Measurements from ENCODE around the gene ZNF536.

The ZNF536 gene

DNA sequence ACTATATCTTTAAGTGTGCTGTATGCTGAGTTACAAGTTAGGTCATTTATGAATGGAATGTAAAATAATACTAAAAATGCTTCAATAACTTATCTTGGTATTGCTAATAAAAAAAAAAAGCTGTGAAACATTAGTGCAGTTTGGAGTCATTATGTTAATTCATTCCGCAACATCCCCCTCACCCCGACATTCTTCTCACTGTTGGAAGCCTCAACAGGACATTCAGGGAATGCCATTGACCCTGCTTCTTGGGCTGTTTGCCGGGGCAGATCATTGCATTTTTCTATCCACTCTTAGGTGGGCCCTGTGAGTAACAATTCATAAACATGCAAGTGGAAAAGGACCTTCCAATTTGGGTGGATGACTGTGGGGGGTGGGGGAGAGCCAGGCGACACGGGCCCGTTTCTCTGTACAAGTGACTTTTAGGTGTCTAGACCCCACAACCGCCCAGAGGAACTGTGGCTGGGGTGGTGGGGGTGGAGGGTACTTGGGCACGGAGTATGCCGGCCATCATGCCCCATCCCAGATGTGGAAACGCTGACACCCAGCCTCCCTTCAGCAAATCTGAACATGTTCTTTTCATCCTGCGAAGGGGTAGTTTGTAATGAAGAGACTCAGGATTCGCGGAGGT lies 185.9 kb downstream of the ZNF536 start:
- no peak overlapping the region for H3K4me3 Mint-ChIP-seq
- no peaks in the 10 kb centered on the region for H3K4me1 Mint-ChIP-seq (ENCODE audit: low read depth)
- no peaks in the 10 kb centered on the region for H3K36me3 Mint-ChIP-seq (ENCODE audit: low read depth)
- no peaks in the 10 kb centered on the region for H3K9me3 Mint-ChIP-seq
- no peak overlapping the region for H3K27ac Mint-ChIP-seq
- intact Hi-C loops (cut with micrococcal nuclease): no loop called here
- H3K27me3 Mint-ChIP-seq: no peaks in the 10 kb centered on the region

DNA sequence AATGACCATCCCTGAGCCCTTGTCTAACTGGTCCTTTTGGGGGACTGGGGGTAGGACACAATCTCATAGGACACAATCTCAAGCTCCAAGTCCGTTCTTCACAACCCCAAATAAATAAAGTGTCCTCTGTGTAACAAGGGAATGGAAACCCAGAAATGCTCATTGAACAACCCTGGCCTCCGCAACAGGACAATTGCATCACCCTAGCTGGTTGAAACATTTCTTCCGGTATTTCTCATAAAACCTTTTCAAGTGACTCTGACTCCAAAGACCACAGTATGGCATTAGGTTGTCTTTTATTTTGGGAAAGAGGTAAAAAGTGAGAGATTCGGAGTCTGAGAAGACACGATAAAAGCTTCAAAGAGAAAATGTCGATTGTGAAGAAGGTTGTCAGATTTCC lies 186.6 kb downstream of the ZNF536 start:
- Mint-ChIP-seq H3K36me3 (ENCODE audit: low read depth) (no peaks in the 10 kb centered on the region), H3K4me3 (no peak overlapping the region), H3K9me3 (no peaks in the 10 kb centered on the region), H3K27ac (no peak overlapping the region), H3K27me3 (no peaks in the 10 kb centered on the region), H3K4me1 (ENCODE audit: low read depth) (no peaks in the 10 kb centered on the region)
- intact Hi-C loops (cut with micrococcal nuclease): no loop called here

DNA sequence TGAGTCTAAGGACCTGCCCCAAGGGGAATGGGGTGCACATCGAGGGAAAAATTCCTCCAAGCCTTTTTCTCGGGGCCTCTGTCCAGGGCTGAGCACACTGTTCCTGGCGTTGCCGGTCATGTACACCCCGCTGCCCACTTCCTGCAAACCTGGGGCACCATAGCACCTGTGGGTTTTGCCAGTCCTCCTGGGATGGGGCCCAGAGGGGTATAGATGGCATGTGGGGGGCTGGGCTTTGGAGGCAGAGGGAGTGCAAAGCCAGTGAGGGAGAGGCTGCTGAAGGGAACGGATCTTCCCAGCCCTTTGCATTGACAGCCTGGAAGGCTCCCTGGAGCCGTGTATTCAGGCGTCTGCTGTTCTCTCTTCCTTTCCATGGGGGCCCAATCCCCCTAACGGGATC lies 187.3 kb downstream of the ZNF536 start:
- no peaks in the 10 kb centered on the region for H3K4me1 Mint-ChIP-seq (ENCODE audit: low read depth)
- intact Hi-C loops (cut with micrococcal nuclease): no loop called here

DNA sequence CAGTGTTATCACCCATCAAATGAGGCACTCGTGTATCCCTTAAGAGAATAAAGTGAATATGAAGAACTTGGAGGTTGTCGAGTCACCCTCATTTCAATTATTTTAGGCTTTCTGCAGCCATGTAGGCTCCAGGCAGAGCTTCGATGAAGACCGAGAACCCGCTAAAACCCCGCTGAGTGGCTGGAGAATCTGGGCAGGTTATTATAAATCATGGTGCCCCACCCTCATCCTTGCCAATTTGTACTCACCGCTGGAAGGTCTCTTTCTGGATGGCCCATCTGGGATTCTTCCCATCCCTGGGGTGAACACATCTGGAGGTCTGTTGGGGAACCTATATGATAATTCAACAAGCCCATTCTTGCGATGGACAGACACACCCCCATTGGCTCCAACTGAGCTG lies 190.8 kb downstream of the ZNF536 start:
- no peaks in the 10 kb centered on the region for H3K9me3 Mint-ChIP-seq
- intact Hi-C loops (cut with micrococcal nuclease): no loop called here
- H3K27ac Mint-ChIP-seq: no peak overlapping the region
- no peaks in the 10 kb centered on the region for H3K4me1 Mint-ChIP-seq (ENCODE audit: low read depth)
- H3K36me3 Mint-ChIP-seq (ENCODE audit: low read depth): no peaks in the 10 kb centered on the region
- no peaks in the 10 kb centered on the region for H3K27me3 Mint-ChIP-seq
- H3K4me3 Mint-ChIP-seq: no peak overlapping the region

More for the DNA sequence above, 187.3 kb downstream of the ZNF536 start:
- Mint-ChIP-seq H3K27ac (no peak overlapping the region), H3K27me3 (no peaks in the 10 kb centered on the region), H3K36me3 (ENCODE audit: low read depth) (no peaks in the 10 kb centered on the region), H3K4me3 (no peak overlapping the region), H3K9me3 (no peaks in the 10 kb centered on the region)

DNA sequence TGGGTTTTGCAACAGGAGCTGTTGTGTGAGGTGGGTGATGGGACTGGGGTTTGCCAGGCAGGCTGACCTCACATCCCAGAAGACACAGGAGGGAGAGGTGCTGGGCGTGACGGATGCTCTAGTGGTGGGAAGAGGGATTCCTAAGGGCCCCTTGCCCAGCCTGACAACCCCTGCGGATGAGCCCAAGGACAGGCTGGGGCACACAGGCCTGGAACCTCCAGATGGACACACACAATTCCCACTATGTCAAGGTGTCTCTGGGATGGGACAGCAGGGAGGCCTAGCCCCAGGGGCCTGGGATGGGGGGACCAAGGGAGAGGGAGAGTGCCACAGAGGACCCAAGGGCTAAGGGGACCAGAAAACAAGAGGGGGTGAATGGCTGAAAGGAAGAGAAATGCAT lies 191.5 kb downstream of the ZNF536 start:
- H3K36me3 Mint-ChIP-seq (ENCODE audit: low read depth): no peaks in the 10 kb centered on the region
- H3K9me3 Mint-ChIP-seq: no peaks in the 10 kb centered on the region
- no peak overlapping the region for H3K27ac Mint-ChIP-seq
- no peak overlapping the region for H3K4me3 Mint-ChIP-seq
- H3K27me3 Mint-ChIP-seq: no peaks in the 10 kb centered on the region
- intact Hi-C loops (cut with micrococcal nuclease): no loop called here
- H3K4me1 Mint-ChIP-seq (ENCODE audit: low read depth): no peaks in the 10 kb centered on the region

DNA sequence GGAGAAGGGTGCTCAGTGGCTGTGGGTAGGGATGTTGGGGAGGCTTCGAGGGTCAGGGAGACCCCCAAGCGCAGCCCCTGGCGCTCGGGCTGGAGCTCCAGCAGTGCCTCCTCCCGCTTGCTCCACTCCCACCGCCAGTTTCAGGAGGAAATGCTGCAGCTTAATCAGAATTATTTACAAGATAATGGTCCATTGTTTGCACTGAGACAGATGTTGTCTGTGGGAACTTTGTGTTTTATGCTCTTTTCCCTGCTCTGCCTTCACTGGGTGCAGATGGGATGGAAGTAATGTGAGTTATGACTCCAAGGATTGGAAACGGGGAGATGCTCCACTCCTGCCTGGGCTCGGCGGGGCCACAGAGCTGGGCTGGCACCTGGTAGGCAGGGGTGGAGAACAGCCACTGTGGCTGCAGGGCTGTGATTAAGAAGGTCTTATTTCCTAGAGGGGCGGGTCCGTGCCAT lies 192.4 kb downstream of the ZNF536 start:
- Mint-ChIP-seq H3K9me3 (no peaks in the 10 kb centered on the region), H3K27me3 (no peaks in the 10 kb centered on the region), H3K27ac (no peak overlapping the region), H3K36me3 (ENCODE audit: low read depth) (no peaks in the 10 kb centered on the region), H3K4me3 (no peak overlapping the region), H3K4me1 (ENCODE audit: low read depth) (no peaks in the 10 kb centered on the region)
- intact Hi-C loops (cut with micrococcal nuclease): no loop called here

DNA sequence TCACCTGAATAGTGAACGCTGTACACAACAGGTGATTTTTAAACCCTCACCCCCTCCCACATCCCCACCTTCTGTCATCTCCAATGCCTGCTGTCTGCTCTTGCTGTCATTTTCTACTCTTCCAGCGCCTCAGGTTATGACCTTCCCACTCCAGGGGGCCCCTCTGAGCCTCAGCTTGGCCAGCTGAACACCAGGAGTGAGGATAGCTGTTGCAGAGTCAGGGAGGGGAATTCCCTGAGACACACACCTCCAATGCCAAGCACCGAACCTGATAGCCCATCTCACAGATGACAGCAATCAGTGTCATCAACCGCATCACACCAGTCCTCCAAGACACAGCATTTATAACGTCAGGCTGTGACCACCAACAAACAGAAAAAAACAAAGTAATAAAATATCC lies 193.5 kb downstream of the ZNF536 start:
- Mint-ChIP-seq H3K27ac (no peak overlapping the region), H3K4me1 (ENCODE audit: low read depth) (no peaks in the 10 kb centered on the region), H3K9me3 (no peaks in the 10 kb centered on the region), H3K4me3 (no peak overlapping the region), H3K36me3 (ENCODE audit: low read depth) (no peaks in the 10 kb centered on the region), H3K27me3 (no peaks in the 10 kb centered on the region)
- intact Hi-C loops (cut with micrococcal nuclease): no loop called here

DNA sequence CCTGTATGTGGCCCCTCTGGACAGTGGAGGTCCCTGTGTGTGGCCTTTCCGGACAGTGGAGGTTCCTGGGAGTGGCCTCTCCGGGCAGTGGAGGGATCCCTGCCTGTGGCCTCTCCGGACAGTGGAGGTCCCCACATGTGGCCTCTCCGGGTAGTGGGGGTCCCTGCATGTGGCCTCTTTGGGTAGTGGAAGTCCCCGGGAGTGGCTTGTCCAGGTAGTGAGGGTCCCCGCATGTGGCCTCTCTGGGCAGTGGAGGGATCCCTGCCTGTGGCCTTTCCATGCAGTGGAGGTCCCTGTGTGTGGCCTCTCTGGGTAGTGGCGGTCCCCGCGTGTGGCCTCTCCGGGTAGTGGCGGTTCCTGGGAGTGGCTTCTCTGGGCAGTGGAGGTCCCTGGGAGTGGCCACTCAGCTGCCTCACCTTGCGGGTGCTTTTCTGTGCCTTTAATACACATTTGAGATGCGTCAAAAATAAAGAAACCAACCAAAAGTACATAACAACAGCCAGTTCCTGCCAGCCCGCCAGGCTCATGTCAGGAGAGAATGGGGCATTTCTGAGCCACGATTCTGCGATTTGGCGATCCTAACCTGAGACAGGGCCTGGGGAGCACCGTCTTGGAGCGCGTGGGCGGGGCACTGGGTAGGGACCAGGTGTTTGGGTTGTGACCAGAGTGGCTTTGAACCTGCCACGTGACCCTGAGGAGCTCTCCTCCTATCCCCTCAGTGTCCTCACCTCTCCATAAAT lies 194.7 kb downstream of the ZNF536 start:
- H3K27ac Mint-ChIP-seq: no peak overlapping the region

DNA sequence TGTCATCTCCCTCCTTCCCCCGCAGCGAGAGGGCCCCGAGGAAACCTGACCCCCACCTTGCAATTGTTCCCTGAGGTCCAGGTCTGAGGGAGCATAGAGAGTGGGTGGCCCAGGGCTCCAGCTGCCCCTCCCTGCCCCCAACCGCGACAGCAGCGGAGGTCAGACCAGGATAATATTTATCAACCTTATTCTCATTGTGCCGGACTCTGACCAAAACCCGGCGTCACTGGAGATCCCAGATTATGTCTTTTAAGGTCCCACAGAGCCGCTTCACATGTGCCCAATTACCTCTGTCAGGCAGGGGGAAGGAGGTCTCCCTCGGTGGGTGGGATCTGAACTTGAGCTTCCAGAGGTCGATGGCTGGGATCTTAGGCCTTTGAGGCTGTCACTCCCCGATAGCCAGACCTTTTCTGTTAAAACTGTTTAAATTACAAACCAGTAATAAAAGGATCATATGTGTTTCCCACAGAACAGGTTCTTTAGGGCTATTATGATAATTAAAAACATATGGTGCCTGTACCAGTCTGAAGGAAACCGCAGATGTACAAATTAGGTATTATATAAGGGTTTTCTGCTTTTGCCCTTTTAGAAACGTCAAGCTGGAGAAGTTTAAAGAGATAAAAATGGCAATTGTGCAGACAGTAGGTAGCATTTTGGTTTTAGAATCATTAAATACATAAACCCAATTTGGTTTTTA lies 195.5 kb downstream of the ZNF536 start:
- Mint-ChIP-seq H3K4me3 (no peak overlapping the region), H3K4me1 (ENCODE audit: low read depth) (no peaks in the 10 kb centered on the region), H3K9me3 (no peaks in the 10 kb centered on the region), H3K27ac (no peak overlapping the region), H3K36me3 (ENCODE audit: low read depth) (no peaks in the 10 kb centered on the region), H3K27me3 (no peaks in the 10 kb centered on the region)
- intact Hi-C loops (cut with micrococcal nuclease): no loop called here

More for the DNA sequence above, 194.7 kb downstream of the ZNF536 start:
- Mint-ChIP-seq H3K36me3 (ENCODE audit: low read depth) (no peaks in the 10 kb centered on the region), H3K9me3 (no peaks in the 10 kb centered on the region), H3K4me1 (ENCODE audit: low read depth) (no peaks in the 10 kb centered on the region), H3K4me3 (no peak overlapping the region), H3K27me3 (no peaks in the 10 kb centered on the region)
- intact Hi-C loops (cut with micrococcal nuclease): no loop called here

DNA sequence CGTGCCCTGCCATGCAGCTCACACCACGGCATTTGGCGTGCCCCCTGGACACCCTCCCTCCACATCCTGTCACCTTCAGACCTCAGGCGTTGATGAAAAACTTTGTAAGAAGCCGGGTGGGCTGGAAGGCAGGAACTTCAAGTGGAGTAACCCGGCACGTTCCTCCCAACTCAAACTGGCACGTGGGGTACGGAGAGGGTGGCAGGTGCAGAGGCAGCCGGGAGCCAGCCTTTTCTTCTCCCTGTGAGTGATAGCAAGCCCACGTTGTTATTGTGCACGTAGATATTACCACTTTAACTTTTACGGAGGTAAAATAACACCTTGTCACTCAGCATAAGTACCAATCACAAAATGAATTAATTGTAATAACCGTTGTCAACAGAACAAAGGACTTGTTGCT lies 198.0 kb downstream of the ZNF536 start:
- intact Hi-C loops (cut with micrococcal nuclease): no loop called here
- Mint-ChIP-seq H3K4me1 (ENCODE audit: low read depth) (no peaks in the 10 kb centered on the region), H3K9me3 (no peaks in the 10 kb centered on the region), H3K36me3 (ENCODE audit: low read depth) (no peaks in the 10 kb centered on the region), H3K4me3 (no peak overlapping the region), H3K27me3 (no peaks in the 10 kb centered on the region), H3K27ac (no peak overlapping the region)

DNA sequence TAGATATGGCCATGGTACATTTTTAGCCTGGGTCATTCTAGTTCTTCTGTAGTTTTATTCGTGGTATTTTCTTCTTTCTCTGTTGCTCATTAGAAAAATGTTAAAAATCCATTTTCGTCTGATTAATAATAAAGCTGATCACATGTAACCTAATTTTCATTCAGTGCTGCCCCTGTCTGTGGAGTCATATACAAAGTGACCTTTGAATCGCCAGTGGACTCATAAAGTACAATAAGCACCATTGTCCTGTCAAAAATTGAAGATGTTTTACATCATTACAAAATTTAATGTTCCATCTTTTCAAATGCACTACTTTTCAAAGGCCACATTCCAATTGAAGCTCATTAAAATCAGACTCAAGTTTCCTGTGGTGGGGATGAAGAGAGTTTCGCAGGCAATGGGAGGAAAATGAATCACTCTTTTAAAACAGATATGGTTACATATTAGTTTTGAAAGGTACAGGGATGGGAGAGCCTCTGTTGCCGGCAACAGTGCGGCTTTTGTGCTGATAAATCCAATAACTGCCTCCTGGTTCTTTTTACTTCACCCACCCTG lies 205.4 kb downstream of the ZNF536 start:
- intact Hi-C loops (cut with micrococcal nuclease): no loop called here
- H3K36me3 Mint-ChIP-seq (ENCODE audit: low read depth): no peaks in the 10 kb centered on the region
- H3K27me3 Mint-ChIP-seq: no peaks in the 10 kb centered on the region
- no peak overlapping the region for H3K27ac Mint-ChIP-seq
- H3K4me1 Mint-ChIP-seq (ENCODE audit: low read depth): no peaks in the 10 kb centered on the region
- H3K4me3 Mint-ChIP-seq: no peak overlapping the region
- H3K9me3 Mint-ChIP-seq: no peaks in the 10 kb centered on the region

DNA sequence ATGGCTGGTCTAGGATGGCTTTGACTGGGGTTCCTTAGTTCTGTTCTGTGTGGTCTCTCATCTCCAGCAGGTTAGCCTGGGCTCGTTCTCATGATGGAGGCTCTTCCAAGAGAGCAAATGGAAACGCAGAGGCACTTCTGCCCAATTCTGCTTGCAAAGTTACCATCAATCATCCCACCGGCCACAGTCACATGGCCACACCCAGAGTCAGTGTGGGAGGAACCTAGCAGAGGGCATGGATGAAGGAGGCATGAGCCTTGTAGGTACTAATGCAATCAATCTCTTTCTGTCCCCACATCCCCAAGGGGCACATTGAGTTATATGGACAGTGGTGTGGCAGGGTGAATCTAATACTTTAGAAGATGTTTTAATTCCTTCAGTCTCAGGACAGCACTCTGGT lies 207.2 kb downstream of the ZNF536 start:
- Mint-ChIP-seq H3K27ac (no peak overlapping the region), H3K27me3 (no peaks in the 10 kb centered on the region), H3K9me3 (no peaks in the 10 kb centered on the region), H3K4me1 (ENCODE audit: low read depth) (no peaks in the 10 kb centered on the region), H3K36me3 (ENCODE audit: low read depth) (no peaks in the 10 kb centered on the region), H3K4me3 (no peak overlapping the region)
- intact Hi-C loops (cut with micrococcal nuclease): no loop called here

DNA sequence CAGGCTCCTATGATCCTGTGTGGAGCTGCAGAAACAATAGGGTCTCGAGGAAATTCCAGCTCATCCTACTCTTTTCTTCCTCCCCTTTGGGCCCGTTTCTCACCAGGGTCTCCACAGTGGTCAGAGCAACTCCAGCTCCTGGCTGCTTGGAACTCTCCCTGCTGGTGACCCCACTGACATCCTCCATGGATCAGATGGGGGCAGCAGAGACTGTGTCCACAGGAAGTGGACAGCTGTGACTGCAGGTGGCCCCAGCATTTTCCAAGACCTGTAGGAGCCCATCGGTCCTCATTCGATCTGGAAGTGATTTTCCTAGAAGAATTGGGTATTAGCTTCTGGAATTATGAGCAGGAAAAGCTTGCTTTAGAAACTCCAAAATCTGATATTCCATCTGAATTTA lies 208.5 kb downstream of the ZNF536 start:
- H3K4me1 Mint-ChIP-seq (ENCODE audit: low read depth): no peaks in the 10 kb centered on the region
- no peak overlapping the region for H3K4me3 Mint-ChIP-seq
- no peak overlapping the region for H3K27ac Mint-ChIP-seq
- no peaks in the 10 kb centered on the region for H3K36me3 Mint-ChIP-seq (ENCODE audit: low read depth)
- intact Hi-C loops (cut with micrococcal nuclease): no loop called here
- peaks cover 1% of the 10 kb centered on the region for H3K27me3 Mint-ChIP-seq
- no peaks in the 10 kb centered on the region for H3K9me3 Mint-ChIP-seq

DNA sequence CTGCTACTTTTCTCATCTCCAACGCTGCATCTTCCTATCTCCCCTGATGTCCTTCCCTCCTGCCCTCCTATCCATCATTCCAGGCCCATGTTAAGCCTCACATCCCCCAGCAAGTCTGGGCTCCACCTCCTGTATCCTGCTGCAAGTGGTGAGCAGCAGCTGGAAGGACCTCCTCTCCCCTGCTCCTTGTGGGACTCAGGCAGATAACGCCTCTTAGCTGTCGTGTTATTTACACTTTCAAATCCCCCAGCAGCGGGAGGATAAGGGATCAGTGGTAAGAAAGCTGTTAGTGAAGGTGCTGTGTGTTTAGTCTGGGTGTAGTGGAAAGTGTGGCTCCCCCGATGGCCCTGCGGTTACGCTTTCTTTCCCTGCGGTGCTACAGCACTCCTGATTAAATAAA lies 211.9 kb downstream of the ZNF536 start:
- Mint-ChIP-seq H3K27ac (no peak overlapping the region), H3K9me3 (no peaks in the 10 kb centered on the region), H3K36me3 (ENCODE audit: low read depth) (no peaks in the 10 kb centered on the region), H3K27me3 (peaks cover 1% of the 10 kb centered on the region), H3K4me1 (ENCODE audit: low read depth) (no peaks in the 10 kb centered on the region), H3K4me3 (no peak overlapping the region)
- intact Hi-C loops (cut with micrococcal nuclease): no loop called here

Data from dendritic cell treated with granulocyte-macrophage colony-stimulating factor and Interleukin-4, amounts not matched to agents 40 ng/mL and 50 ng/mL, for 4 days (primary cell).